ENCODE data around the gene IFI27. TPM values are rescaled to one million over a fixed set of nuclear protein-coding genes. Genes with fewer than 3 reads are reported as not detected.
A peak's percentile ranks its signal among the peaks of the same experiment; 100 is the strongest.

IFI27 gene
- total and polyA plus RNA-seq, 2 donors from 2014 or later = 143 to 356 TPM

DNA sequence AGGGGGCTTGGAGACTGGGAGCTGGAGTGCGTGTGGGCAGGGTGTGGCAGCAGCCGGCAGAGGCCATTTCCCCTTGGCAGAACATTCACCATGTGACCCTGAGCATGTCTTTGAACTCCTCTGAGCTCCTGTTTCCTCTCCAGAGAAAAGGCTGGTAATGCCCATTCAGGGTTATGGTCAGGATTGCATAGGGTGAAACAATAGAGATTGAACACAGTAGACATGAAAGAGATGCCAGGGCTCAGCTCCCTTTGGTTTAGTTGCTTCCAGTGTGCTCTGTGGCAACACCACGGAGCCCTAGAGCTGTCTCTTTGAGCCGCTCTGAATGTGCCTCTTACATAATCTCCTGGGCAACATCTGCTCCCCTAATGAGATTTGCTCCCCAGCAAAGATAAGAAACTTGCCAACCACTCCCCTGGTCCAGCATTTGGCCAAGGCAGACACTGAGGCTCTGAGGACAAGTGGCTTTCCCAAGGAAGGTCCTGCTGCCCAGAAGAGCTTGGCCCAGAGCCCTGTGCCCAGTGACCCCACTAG, 4.6 kb downstream of the IFI27 start:
- no peak overlapping the region for H3K9ac ChIP-seq (ENCODE audit: low read length in 3 of 3)
- TF ChIP-seq, protein P1, sequence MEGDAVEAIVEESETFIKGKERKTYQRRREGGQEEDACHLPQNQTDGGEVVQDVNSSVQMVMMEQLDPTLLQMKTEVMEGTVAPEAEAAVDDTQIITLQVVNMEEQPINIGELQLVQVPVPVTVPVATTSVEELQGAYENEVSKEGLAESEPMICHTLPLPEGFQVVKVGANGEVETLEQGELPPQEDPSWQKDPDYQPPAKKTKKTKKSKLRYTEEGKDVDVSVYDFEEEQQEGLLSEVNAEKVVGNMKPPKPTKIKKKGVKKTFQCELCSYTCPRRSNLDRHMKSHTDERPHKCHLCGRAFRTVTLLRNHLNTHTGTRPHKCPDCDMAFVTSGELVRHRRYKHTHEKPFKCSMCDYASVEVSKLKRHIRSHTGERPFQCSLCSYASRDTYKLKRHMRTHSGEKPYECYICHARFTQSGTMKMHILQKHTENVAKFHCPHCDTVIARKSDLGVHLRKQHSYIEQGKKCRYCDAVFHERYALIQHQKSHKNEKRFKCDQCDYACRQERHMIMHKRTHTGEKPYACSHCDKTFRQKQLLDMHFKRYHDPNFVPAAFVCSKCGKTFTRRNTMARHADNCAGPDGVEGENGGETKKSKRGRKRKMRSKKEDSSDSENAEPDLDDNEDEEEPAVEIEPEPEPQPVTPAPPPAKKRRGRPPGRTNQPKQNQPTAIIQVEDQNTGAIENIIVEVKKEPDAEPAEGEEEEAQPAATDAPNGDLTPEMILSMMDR (IDR thresholded peaks at IDR 0.05; ENCODE audit: borderline replicate concordance, extremely low read depth, insufficient read depth) = no peak
- FAIRE-seq = no peak
- peaks cover 0 to 9% (median 0%) of the 10 kb centered on the region in 3 donors for H3K9me3 ChIP-seq (ENCODE audit: control insufficient read depth in 2 of 3, insufficient read depth in 1 of 3, low read length in 3 of 3)
- no peak overlapping the region for H3K4me3 ChIP-seq (ENCODE audit: low read length in 3 of 3)
- no peaks in the 10 kb centered on the region for H3K27me3 ChIP-seq (ENCODE audit: control insufficient read depth, insufficient read depth, low read length)
- DNase-seq = peak in 2 of 5 donors; percentile 12 to 20
- peaks cover 0 to 3% (median 0%) of the 10 kb centered on the region in 3 donors for H3K4me1 ChIP-seq (ENCODE audit: control insufficient read depth in 2 of 3, insufficient read depth in 2 of 3, low read depth in 1 of 3, low read length in 3 of 3)
- no peaks in the 10 kb centered on the region for H3K36me3 ChIP-seq (ENCODE audit: control insufficient read depth in 2 of 3, insufficient read depth in 3 of 3, low read length in 3 of 3)
- peak overlapping the region; percentile 11 to 29 for H3K27ac ChIP-seq (ENCODE audit: low read depth in 2 of 2, low read length in 2 of 2)
- intact Hi-C loops (cut with DNase I) = no loop called here

DNA sequence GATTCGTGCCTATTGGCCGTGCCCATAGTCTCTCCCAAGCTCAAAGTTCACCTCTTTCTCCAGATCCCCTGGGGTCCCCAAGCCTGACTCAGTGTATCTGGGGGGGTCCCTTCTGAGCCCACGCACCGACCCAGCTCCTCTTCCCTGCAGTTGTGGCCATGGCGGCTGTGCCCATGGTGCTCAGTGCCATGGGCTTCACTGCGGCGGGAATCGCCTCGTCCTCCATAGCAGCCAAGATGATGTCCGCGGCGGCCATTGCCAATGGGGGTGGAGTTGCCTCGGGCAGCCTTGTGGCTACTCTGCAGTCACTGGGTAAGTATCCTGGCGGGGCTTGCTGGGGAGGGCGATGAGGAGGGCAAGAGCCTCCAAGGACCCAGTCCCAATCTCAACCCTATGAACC, 5.1 kb downstream of the IFI27 start:
- TF ChIP-seq, protein P1 (IDR thresholded peaks at IDR 0.05; ENCODE audit: borderline replicate concordance, extremely low read depth, insufficient read depth) = no peak
- Histone ChIP-seq H3K9me3 (ENCODE audit: control insufficient read depth in 2 of 3, insufficient read depth in 1 of 3, low read length in 3 of 3) (peaks cover 0 to 12% (median 0%) of the 10 kb centered on the region in 3 donors), H3K4me3 (ENCODE audit: low read length in 3 of 3) (no peak overlapping the region), H3K9ac (ENCODE audit: low read length in 3 of 3) (no peak overlapping the region), H3K27ac (ENCODE audit: low read depth in 2 of 2, low read length in 2 of 2) (no peak overlapping the region), H3K4me1 (ENCODE audit: control insufficient read depth in 2 of 3, insufficient read depth in 2 of 3, low read depth in 1 of 3, low read length in 3 of 3) (peaks cover 0 to 3% (median 0%) of the 10 kb centered on the region in 3 donors), H3K27me3 (ENCODE audit: control insufficient read depth, insufficient read depth, low read length) (no peaks in the 10 kb centered on the region), H3K36me3 (ENCODE audit: control insufficient read depth in 2 of 3, insufficient read depth in 3 of 3, low read length in 3 of 3) (no peaks in the 10 kb centered on the region)
- intact Hi-C loops (cut with DNase I) = no loop called here
- FAIRE-seq (no peak), DNase-seq (peak in 1 of 5 donors; percentile 30)

DNA sequence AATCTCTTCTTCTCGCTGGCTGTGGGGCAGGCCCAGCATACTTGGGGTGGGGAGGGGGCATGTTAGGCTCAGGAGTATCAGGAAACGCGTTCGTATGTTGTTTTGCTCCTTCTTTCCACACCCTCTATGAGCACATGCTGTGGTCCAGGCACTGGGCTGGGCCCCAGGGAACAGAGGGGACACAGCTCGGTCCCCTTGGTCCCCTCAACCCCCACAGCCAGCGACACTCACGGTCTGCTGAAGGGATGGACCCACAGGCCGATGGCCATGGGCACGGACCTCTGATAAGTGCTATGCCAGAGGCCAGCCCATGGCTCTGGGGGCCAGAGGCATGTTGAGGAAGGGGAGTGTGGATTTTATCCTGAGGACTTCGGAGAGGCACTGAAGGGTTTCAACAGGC, 6.2 kb downstream of the IFI27 start:
- TF ChIP-seq, protein P1 (IDR thresholded peaks at IDR 0.05; ENCODE audit: borderline replicate concordance, extremely low read depth, insufficient read depth) = no peak
- Histone ChIP-seq H3K9me3 (ENCODE audit: control insufficient read depth in 2 of 3, insufficient read depth in 1 of 3, low read length in 3 of 3) (peaks cover 0 to 13% (median 0%) of the 10 kb centered on the region in 3 donors), H3K27ac (ENCODE audit: low read depth in 2 of 2, low read length in 2 of 2) (no peak overlapping the region), H3K4me1 (ENCODE audit: control insufficient read depth in 2 of 3, insufficient read depth in 2 of 3, low read depth in 1 of 3, low read length in 3 of 3) (peaks cover 0 to 3% (median 0%) of the 10 kb centered on the region in 3 donors), H3K27me3 (ENCODE audit: control insufficient read depth, insufficient read depth, low read length) (no peaks in the 10 kb centered on the region), H3K4me3 (ENCODE audit: low read length in 3 of 3) (no peak overlapping the region), H3K9ac (ENCODE audit: low read length in 3 of 3) (no peak overlapping the region), H3K36me3 (ENCODE audit: control insufficient read depth in 2 of 3, insufficient read depth in 3 of 3, low read length in 3 of 3) (no peaks in the 10 kb centered on the region)
- peak in 1 of 5 donors; percentile 2 for DNase-seq
- no peak for FAIRE-seq
- intact Hi-C loops (cut with DNase I) = no loop called here
